HG03558 (cell line): ENCODE data around the gene FMNL2.

ENCODE experiments used
- ATAC-seq: cut with Tn5 transposase; IDR thresholded peaks from one replicate; pipeline ENCODE4 v1.9.1; 2021; ENCODE audit warnings: moderate number of reproducible peaks; ENCODE audit not compliant: unreplicated experiment; ENCODE audit errors: extremely low read depth

FMNL2 gene

GRCh38 chr2:152420936-152421335 is 86.0 kb downstream of the FMNL2 start:
- ATAC-seq = no peak

- ATAC-seq = peak; percentile 53
Observed at GRCh38 chr2:152421521-152422370, 86.8 kb downstream of the FMNL2 start.

GRCh38 chr2:152423684-152424083 is 88.7 kb downstream of the FMNL2 start:
- ATAC-seq = no peak

- ATAC-seq = no peak
Observed at GRCh38 chr2:152425765-152426727, 91.1 kb downstream of the FMNL2 start.

GRCh38 chr2:152426801-152427200 is 91.8 kb downstream of the FMNL2 start:
- no peak for ATAC-seq

DNA sequence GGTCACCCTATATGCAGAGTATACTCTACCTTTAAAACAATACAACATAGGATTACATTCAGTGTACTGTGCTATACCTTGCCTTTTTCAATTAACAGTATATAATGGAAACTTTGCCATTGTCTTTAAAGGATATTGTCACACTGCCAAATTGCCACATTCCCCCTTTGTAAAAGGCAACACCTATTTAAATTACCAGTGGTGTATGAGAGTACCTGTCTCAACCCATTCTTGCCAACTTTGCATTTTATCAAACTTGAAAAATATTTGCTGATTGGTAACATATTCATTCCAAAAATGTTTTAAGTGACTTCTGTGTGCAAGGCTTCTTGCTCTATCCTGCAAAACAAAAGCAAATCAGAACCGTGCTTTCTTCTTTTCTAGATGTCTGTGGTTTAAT is 92.9 kb downstream of the FMNL2 start:
- ATAC-seq = no peak

DNA sequence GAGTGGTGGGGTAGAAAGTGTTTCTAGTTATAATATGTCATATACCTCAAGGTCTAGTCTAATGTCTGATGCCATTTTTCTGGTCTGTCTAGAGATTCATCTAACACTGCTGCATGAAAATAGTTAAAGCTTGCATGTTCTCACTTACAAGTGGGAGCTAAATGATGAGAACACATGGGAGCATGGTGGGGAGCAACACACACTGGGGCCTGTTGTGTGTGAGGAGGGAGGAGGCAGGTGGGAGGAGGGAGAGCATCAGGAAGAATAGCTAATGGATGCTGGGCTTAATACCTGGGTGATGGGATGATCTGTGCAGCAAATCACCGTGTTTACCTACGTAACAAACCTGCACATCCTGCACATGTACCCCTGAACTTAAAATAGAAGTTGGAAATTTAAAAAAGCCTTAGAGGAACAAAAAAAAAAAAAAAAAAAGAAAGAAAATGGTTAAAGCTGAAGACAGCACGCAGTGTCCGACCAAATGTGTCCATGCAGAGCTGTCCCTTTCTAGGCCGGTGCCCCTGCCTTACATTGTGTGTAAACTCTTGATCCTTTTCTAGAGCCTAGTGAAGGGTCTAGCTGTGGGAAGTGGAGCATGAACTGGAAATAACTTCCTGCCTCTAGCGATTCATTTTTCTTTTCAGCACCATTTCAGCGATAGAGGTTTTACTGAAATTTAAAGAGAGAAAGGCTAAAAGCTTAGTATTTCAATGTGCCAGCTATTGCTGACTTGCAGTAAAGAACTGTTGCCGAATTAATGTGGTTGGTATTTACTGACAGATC is 94.0 kb downstream of the FMNL2 start:
- ATAC-seq = no peak

- no peak for ATAC-seq
Observed at GRCh38 chr2:152430876-152431275, 95.9 kb downstream of the FMNL2 start.

DNA sequence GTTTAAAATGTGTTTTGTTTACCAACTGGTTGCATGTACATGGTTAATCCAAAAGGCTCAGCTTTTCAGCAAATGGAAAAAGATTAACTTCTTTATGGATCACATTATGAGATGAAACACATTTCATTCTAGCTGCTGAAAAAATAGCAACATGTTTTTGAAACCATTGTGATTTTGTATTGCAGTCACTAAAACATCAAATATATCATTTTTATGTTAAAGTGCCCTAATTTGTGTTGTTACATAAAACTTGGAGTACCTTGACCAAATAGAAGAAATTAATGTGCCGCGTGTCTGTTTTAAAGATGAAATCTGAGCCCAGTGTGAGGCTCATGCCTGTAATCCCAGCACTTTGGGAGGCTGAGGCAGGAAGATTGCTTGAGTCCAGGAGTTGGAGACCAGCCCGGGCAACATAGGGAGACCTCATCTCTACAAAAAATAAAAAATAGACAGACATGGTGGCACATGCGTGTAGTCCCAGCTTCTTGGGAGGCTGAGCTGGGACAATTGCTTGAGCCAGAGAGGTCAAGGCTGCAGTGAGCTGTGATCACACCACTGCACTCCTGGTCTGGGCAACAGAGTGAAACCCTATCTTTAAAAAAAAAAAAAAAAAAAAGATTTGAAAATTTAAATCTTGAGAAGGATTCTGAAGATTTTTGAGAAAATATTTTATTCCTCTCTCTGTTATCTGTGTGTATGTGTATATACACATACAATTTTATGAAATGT is 96.6 kb downstream of the FMNL2 start:
- no peak for ATAC-seq

- ATAC-seq = no peak
Observed at GRCh38 chr2:152432206-152432653, 97.3 kb downstream of the FMNL2 start.

DNA sequence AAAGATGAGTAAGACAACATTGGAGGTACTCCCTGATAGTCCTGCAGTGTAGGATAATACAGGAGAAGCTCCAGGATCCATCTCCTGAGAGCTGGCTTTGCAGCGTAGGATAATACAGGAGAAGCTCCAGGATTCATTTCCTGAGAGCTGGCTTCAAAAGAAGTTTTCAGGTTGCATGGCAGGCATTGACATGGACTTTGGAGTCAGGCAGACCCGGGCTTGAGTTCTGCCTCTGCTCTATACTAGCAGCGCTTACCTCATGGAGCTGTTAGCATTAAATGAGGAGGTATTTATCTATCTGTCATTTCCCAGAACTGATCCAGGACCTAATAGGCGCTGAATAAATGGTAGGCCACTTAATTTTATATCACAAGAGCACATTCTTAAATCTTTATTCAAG is 97.8 kb downstream of the FMNL2 start:
- ATAC-seq = no peak

DNA sequence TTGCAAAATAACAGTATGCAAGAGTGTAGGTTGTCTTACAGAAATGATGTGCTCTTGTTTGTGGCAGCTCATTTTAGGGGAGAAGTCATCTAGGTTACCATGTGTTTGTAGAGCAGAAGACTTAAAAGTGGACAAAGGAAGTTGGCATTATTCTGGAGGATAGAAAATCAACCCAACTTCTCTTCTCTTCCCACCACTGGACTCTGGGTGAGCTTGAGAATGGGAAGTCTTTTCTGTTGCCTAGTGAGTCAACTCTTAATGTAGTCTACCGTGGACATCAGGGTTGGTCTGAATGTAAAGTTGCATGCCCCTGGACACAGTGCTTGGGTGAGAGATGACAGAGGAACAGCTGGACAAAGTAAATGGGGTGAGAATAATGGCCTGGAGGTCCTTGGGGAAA is 98.3 kb downstream of the FMNL2 start:
- ATAC-seq = no peak

GRCh38 chr2:152433791-152434190 is 98.8 kb downstream of the FMNL2 start:
- ATAC-seq = no peak

GRCh38 chr2:152434395-152435182 is 99.6 kb downstream of the FMNL2 start:
- no peak for ATAC-seq

DNA sequence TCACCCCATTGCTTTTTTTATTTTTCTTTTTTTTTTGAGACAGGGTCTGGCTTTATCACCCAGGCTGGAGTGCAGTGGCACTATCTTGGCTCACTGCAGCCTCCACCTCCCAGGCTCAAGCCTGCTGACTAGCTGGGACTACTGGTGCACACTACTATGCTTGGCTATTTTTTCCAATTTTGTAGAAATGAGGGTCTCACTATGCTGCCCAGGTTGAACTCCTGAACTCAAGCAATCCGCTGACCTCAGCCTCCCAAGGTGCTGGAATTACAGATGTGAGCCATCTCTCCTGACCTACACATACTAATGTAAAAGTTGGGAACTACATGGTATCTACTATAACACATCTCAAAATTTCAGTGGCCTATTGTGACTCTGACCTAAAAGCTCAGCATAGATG is 101.2 kb downstream of the FMNL2 start:
- ATAC-seq = no peak

- no peak for ATAC-seq
Observed at GRCh38 chr2:152437276-152438108, 102.5 kb downstream of the FMNL2 start.

DNA sequence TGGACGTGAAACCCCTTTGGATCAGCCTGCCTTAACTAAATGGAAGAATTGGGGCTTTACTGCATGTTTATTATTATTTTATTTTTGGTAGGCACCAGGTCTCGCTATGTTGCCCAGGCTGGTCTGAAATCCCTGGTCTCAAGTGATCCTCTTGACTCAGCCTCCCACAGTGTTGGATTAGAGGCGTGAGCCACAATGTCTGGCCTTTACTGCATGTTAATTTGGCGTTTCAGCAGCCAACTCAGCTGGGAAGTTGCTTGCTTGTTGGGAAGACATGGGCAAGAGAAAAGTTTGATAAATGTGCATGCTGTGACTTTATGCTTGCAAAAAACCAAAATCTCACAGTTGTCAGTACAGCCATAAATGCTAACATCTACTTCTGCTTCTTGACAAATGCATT is 105.1 kb downstream of the FMNL2 start:
- ATAC-seq = no peak

GRCh38 chr2:152440460-152440859 is 105.5 kb downstream of the FMNL2 start:
- no peak for ATAC-seq
